Central memory CD4-positive, alpha-beta T cell (primary cell): ENCODE data around the gene SH3RF3.

Experiments
- DNase-seq: peaks from one replicate; pipeline ENCODE4 v3.0.0; 2022

Gene SH3RF3

GRCh38 chr2:109402180-109402579 lies 273.2 kb downstream of the SH3RF3 start:
- no peak for DNase-seq

GRCh38 chr2:109402980-109403840 lies 274.2 kb downstream of the SH3RF3 start:
- no peak for DNase-seq

GRCh38 chr2:109403841-109404201 lies 274.8 kb downstream of the SH3RF3 start:
- no peak for DNase-seq

GRCh38 chr2:109404681-109405080 lies 275.7 kb downstream of the SH3RF3 start:
- DNase-seq = no peak

GRCh38 chr2:109405873-109406272 lies 276.9 kb downstream of the SH3RF3 start:
- no peak for DNase-seq

DNA sequence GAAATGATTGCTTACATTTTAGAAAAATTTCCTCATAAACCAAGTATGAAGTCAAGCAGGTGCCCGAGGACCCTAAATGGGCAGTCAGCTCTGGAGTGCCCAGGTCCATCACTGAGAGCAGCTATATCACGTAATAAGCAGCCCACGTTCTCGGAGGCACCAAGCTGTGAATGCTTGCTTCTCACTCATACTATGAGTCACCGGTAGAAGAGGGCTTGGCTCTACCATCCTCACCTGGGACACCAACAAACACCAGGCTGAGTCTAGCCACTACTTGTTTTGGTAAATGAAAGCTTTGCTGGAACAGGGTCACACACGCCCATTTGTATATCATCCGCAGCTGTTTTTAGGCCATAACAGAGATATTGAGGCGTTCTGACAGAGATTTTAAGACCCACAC lies 277.3 kb downstream of the SH3RF3 start:
- no peak for DNase-seq

- no peak for DNase-seq
Measured at GRCh38 chr2:109407276-109408042, 278.5 kb downstream of the SH3RF3 start.

DNA sequence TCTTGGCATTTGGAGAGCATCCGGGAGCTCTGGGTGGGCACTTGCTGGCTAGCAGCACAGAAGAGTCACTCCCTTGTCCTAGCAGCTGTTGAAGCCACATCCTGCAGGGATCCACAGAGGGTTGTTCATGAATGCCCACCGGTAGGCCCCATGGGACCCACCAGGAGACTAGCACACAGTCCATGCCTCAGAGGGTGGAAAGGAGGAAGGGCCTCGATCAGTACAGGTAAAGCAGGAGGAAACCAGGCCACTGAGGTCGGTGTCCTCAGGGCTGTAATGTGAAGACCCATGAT lies 279.0 kb downstream of the SH3RF3 start:
- no peak for DNase-seq

DNA sequence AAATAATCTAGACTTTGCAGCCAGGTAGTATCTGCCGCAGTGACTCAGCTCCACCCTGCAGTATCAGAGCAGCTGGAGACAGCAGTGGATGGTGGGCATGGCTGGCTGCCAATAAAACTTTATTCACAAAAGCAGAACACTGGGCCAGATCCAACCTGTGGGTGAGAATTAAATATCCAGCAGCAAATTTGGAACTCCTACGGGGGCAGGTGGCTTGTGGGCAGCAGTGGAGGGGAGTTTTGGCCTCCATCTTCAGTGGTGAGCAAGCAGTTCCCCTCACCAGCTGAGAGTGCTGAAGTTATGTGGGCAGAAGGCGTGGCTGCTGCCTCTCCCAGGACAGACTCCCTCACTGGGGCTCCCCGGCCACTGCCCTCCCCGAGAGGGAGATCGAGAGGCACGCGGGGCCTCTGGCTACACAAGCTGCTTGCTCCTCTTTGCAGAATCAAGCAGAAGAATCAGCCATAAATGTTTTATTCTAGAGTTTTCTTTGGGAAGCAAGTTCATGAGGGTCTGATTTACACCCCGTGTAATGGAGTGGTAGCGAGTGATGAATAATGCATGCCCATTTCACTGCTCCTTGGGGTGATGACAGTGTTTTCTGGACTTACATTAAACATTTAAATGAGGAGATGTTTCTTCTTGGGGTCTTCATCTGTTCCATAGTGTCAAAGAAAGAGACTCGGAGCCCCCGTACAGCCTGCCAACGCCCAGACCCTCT lies 280.5 kb downstream of the SH3RF3 start:
- DNase-seq = no peak

DNA sequence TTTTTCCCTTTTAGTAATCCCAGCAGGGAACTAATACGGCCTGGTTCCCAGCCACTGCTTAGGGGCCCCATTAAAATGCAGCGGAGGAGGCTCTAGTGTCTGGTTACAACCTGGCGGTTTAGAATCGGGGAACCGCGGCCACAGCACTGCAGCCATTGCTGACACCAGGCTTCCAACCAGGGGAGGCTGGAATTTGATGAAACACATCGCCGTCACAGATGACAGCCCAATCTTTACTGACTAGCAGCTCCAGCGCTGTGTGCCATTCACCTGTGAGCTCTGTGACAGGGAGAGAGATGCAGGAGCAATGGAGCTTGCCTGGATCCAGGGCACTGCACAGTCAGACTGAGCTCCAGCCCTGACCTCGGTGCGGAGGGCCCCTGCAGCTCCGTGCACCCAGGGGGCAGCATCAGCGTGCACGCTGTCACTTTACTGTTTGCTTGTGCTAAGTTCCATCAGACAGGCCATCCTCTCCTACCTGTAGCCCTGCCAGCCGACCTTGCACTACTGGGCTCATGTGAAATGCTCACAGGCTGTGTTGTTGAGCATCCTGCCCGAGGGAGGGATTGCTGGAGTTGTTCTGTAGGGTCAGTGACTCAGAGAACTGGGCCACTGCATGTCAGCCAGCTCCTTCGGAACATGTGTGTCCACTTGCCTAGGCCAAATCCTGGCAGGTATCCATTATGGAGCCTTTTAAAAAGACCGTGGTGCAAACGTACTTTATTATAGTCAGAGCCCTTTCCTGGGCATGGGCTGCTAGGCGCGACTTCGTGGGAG lies 281.2 kb downstream of the SH3RF3 start:
- DNase-seq = no peak

GRCh38 chr2:109411640-109412325 lies 282.8 kb downstream of the SH3RF3 start:
- no peak for DNase-seq

DNA sequence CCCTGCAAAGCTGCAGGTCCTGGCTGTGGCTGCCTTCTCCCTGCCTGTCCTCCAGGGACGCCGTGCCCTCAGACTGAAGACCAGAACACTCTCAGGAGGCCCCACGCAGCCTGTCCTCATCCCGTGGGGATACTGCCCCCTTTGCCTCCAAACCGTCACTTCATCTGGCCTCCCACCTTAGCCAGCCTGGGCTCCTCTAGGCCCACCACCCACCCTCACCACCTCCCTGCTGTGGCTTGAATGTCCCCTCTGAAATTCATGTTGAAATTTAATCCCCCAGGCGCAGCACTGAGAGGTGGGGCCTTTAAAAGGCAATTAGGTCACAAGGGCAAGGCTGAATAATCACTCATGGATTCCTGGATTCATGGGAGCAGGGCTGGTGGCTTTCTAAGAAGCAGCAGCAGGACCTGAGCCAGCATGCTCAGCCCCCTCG lies 286.6 kb downstream of the SH3RF3 start:
- no peak for DNase-seq

DNA sequence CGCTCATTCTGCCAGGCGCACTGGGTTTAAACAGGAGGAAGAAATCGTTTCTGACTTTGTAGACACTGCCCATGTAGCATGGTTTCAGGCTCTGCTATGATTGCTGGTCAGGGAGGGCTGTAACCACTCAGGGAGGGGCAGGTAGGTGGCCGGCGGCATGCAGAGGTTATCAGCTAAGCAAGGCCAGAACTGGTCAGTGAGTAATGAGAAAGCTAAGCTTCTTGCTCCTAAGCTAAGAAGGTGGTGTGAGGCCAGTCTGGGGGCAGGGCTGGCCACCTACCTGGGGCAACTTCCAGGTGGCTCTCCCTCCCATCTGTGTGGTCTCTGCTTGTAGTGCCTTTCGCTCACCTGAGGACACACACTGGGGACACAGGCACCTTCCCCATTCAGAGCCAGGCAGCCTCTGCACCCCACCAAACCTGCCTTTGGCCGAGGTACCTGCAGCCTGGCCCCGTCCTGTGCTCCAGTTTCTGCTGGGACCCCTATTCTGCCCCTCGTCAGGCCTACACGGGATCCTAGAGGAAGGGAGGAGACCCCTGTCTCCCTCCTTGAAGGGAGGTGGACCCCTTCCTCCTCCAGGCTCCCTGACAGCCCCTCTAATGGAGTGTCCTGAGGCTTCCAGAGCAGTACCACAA lies 288.8 kb downstream of the SH3RF3 start:
- no peak for DNase-seq

DNA sequence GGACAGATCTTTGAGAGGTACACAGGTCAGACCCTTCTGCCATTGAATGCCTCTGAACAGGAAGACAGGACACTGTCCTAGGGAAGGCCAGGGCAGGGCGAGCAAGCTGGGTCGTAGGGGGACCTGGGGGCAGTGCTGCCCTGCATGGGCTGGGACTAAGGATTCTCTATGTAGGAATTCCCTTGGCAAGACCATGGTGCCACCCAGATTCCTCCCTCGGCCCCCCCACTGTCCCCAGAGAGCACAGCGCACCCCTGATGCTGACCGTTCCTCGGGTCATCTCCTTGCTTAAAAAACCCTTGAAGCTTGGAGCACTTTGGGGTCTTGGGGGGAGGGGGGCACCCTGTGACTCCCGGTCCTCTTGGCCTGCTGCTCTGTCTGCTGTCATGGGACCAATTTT lies 289.7 kb downstream of the SH3RF3 start:
- no peak for DNase-seq

- no peak for DNase-seq
Measured at GRCh38 chr2:109419171-109419756, 290.3 kb downstream of the SH3RF3 start.

GRCh38 chr2:109419960-109420370 lies 291.0 kb downstream of the SH3RF3 start:
- DNase-seq = no peak

DNA sequence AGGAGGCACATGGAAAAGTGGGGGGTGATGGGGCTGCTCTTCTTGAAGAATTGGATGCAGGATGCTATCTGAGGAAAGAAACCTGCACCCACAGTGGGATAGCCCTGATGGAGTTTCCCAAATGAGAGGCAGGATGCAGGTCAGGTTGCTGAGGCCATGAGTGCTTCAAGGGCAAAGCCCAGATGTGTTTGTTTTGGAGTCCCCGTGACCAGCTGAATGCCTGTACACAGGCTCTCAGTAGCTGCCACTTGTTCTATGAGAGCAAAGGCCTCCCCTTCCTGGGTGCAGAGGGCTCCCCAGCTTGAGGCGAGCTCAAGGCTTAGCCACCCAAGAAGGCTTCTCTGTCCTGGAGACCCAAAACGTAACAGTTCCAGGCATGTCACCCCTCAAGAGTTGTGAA lies 292.1 kb downstream of the SH3RF3 start:
- no peak for DNase-seq

- DNase-seq = no peak
Measured at GRCh38 chr2:109421642-109422041, 292.6 kb downstream of the SH3RF3 start.

DNA sequence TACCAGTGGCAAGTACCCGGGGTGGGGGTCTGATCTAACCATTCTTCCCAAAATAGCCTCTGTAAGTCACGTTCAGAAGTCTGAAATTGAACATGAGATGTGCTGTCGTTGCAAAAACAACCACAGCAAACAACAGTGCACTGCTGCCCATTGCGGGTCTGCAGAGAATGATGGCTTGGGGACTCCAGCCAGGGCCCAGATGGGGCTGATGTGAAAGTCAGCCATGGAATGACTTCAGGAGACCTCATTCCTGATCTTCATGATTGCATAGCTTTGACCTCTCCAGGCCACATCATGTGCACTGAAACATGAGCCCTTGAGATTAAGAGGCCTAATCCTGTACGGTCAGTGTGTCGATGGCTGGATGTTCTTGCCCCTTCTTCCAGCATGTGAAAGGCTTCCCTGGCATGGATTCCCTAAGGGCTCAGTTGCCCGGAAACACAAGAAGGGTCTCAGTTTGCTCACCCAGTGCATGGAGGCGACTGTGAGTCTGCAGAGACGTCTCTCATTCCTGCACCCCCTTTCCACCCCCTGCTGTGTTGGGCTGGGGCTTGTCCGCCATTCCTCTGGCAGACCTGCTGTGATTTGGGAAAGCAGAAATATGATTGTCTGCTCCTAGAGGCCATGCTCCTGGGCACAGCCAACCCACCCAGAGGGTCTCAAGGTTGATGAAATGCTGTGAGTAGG lies 293.2 kb downstream of the SH3RF3 start:
- no peak for DNase-seq

DNA sequence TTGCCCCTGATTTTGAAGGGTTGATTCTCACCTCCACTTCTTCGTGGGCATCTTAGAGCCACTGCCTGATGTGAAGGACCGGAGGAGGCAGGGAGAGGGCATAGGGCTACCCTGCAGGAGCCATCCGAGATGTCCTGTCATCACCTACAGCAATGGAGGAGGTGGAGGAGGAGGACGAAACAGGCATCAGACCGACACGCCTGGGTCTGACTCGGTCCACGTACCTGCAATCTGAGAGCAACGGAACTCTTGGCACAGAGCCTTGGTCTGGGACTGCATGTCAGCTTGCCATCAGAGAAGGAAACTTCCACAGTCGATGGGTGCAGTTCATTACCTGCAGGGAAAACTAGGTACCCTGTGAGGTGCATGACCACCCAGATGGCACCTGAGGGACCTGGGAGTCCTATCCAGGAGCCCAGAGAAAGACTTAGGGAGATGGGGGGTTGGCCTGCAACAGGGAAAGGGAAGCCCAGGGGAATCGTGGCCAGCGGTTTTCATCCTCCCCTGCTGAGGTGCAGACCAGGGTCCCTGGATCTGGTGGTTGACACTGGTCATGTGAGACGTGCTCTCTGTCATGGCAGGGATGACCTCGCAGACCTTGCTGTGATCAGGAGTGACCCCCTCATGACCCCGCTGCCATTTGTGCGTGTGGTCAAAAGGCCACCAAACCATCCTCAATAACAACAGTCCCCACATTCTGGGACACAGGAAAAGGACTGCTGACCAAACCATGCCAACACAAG lies 293.9 kb downstream of the SH3RF3 start:
- DNase-seq = no peak
